Spinal cord (tissue), 10 donors: Measurements from ENCODE around the gene ADARB2. TPM values are rescaled to one million over a fixed set of nuclear protein-coding genes. Genes with fewer than 3 reads are reported as not detected.
"Not testable (repeated sequence)": the region's sequence is repeated elsewhere in the genome, so short reads cannot be mapped to it uniquely, and the experiment has no call there.

Experiments used
- DNase-seq, 6 donors: peaks; one replicate each; pipeline versions ENCODE4 v3.0.0 to v3.0.0-alpha.2; 2013 to 2015; ENCODE audit warnings: low spot score in 6 of 6, low read depth in 4 of 6
- H3K27ac ChIP-seq: one replicate; pipeline ENCODE4 v1.5.1; 2013; ENCODE audit warnings: low read depth, low read length, control low read depth
- H3K27me3 ChIP-seq: one replicate; pipeline ENCODE4 v1.6.1; 2013; ENCODE audit warnings: low read length; ENCODE audit not compliant: control insufficient read depth, insufficient read depth
- H3K36me3 ChIP-seq: one replicate; pipeline ENCODE4 v1.6.1; 2013; ENCODE audit warnings: low read length; ENCODE audit not compliant: control insufficient read depth, insufficient read depth
- H3K4me1 ChIP-seq: one replicate; pipeline ENCODE4 v1.6.1; 2013; ENCODE audit warnings: low read length; ENCODE audit not compliant: control insufficient read depth, insufficient read depth
- H3K4me3 ChIP-seq: one replicate; pipeline ENCODE4 v1.5.1; 2013; ENCODE audit warnings: low read depth, low read length, control low read depth
- H3K9me3 ChIP-seq: one replicate; pipeline ENCODE4 v1.6.1; 2013; ENCODE audit warnings: low read length; ENCODE audit not compliant: control insufficient read depth, insufficient read depth
- WGBS: methylation state at CpG from one replicate; pipeline ENCODE4 v1.1.5; 2013; ENCODE audit warnings: missing lambda C conversion rate; ENCODE audit not compliant: insufficient coverage; 5-methylcytosine and 5-hydroxymethylcytosine counted together
- polyA plus RNA-seq, 2 donors: library from polyadenylated mRNA; unstranded; fragments of 120-200 nt; gene quantifications; one replicate each; pipeline ENCODE4 v1.2.1, GENCODE V29; 2013; ENCODE audit not compliant: insufficient read length in 2 of 2
- total RNA-seq, 2 donors: library from RNA; depleted of rRNA in 1 of 2; stranded (reverse); fragments of 120-200 nt in 1 of 2; fragments of >200 nt in 1 of 2; gene quantifications; one replicate each; pipeline versions ENCODE4 v1.2.3 to v1.2.4, GENCODE V29; 2013 to 2014
- donor health status: healthy.

The ADARB2 gene
- total and polyA plus RNA-seq, 4 donors: 4.1 to 11.2 (median 8.3) TPM

DNA sequence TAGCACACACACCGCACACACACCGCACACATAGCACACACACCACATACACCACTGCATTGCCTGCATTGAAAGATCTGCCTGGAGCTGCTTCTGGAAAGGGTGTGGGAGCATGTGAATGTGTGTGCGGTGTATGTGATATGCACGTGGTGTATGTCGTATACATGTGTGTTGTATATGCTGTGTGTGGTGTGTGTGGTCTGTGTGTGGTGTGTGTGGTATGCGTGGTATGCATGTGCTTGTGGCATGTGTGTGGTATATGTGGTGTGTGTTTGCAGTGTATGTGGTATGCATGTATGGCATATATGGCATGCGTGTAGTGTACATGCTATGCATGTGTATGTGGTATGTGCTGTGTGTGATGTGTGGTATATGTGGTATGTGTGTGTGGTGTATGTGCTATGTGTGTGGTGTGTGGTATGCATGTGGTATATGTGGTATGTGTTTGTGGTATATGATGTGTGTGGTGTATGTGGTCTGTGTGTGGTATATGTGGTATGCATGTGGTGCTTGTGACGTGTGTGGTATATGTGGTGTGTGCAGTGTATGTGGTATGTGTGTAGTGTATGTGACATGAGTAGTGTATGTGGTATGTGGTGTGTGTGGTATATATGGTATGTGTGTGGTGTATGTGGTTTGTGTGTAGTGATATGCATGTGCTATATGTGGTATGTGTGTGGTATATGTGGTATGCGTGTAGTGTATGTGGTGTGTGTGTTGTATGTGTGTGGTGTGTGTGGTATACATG lies 505.0 kb downstream of the ADARB2 start:
- H3K27ac ChIP-seq: no peak overlapping the region

DNA sequence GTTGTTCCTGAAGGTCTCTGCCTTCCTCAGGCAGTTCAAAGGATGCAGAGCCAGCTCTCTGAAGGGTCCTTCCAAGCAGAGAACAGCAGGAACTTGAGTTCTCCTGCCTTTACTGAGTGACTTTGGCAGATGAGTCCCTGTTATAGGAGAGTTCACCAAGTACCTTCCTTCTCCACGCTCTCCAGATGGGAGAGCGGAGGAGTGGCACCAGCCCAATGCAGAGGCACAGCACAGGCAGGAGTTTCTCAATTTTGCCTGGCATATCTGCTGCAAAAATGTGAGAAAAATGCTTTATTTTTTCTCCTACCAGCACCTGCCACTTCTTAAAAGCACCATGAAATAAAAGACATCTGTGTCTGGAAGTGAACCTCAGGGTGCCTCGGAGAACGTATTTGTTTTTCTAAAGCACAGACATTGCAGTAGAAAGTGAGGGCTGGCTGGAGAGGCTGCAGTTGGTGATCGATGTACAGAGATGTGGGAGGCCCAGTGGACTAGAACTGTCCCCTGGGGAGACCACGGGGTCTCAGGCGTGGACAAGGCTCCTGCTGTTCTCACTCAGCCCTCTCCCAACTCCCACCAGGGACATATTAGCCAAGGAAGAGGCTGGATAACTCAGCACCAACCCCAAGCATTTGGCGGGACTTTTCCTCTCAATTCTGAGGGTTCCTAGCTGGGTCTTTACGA lies 506.6 kb downstream of the ADARB2 start:
- peaks cover 15% of the 10 kb centered on the region for H3K4me1 ChIP-seq
- no peak overlapping the region for H3K4me3 ChIP-seq
- no peaks in the 10 kb centered on the region for H3K9me3 ChIP-seq
- H3K27me3 ChIP-seq: no peaks in the 10 kb centered on the region
- no peak overlapping the region for H3K27ac ChIP-seq
- H3K36me3 ChIP-seq: peaks cover 12% of the 10 kb centered on the region
- DNase-seq: peak in 1 of 6 donors; percentile 38
- 68% methylated on average over 4 of the region's 9 CpGs for WGBS

More for the DNA sequence above, 505.0 kb downstream of the ADARB2 start:
- no peaks in the 10 kb centered on the region for H3K27me3 ChIP-seq
- H3K4me3 ChIP-seq: no peak overlapping the region
- 89% methylated on average over 7 of the region's 9 CpGs for WGBS
- H3K36me3 ChIP-seq: peaks cover 12% of the 10 kb centered on the region
- peaks cover 15% of the 10 kb centered on the region for H3K4me1 ChIP-seq
- DNase-seq: no peak
- no peaks in the 10 kb centered on the region for H3K9me3 ChIP-seq

DNA sequence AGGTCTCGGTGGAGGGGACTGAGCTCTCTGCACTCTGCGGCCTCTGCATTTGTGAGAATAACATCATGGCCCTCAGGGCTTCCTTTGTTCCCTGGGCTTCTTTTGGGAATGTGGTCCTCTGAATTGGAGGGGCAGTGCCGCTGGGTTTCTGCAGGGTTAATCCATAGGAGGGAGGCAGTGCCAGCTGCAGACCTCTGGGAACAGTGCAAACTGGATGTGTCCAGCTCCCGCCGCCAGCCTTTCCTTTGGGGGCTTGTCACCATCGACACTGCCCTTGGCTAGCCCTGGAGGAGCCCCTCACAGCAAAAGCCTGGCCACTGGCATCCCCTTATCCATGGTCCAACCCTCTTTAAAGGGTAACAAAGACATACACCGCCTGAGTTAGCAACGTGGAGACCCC lies 507.2 kb downstream of the ADARB2 start:
- Histone ChIP-seq H3K4me1 (peaks cover 15% of the 10 kb centered on the region), H3K4me3 (no peak overlapping the region), H3K27me3 (no peaks in the 10 kb centered on the region), H3K36me3 (peaks cover 12% of the 10 kb centered on the region), H3K9me3 (no peaks in the 10 kb centered on the region), H3K27ac (no peak overlapping the region)
- WGBS: 61% methylated on average over 7 of the region's 8 CpGs
- DNase-seq: no peak

GRCh38 chr10:1229574-1229973 lies 507.8 kb downstream of the ADARB2 start:
- no peak overlapping the region for H3K27ac ChIP-seq
- H3K9me3 ChIP-seq: no peaks in the 10 kb centered on the region
- H3K27me3 ChIP-seq: no peaks in the 10 kb centered on the region
- peaks cover 15% of the 10 kb centered on the region for H3K4me1 ChIP-seq
- H3K36me3 ChIP-seq: peaks cover 12% of the 10 kb centered on the region
- H3K4me3 ChIP-seq: no peak overlapping the region
- WGBS: 94% methylated on average over 10 of the region's 10 CpGs
- no peak for DNase-seq

DNA sequence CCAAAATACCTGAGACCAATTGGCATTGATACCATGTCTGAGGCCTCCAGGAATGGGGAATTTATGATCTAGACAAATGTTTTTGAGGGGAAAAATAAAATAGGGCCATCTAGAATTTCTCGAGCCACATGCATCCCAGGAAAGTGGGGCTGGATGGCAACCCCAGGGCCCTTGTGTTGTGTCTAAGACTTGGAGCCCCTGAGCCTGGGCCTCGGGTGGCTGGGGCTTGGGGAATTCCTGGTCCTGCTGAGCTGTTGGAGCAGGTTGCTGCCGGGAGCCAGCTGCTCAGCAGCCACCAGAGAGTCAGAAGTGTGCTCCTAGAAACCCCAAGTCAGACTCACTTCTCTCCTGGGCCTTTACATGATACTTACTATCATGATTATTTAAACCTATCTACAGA lies 508.2 kb downstream of the ADARB2 start:
- peaks cover 12% of the 10 kb centered on the region for H3K36me3 ChIP-seq
- H3K27ac ChIP-seq: no peak overlapping the region
- DNase-seq: no peak
- no peak overlapping the region for H3K4me3 ChIP-seq
- no peaks in the 10 kb centered on the region for H3K9me3 ChIP-seq
- H3K4me1 ChIP-seq: peaks cover 15% of the 10 kb centered on the region
- WGBS: 61% methylated on average over 3 of the region's 3 CpGs
- H3K27me3 ChIP-seq: no peaks in the 10 kb centered on the region

DNA sequence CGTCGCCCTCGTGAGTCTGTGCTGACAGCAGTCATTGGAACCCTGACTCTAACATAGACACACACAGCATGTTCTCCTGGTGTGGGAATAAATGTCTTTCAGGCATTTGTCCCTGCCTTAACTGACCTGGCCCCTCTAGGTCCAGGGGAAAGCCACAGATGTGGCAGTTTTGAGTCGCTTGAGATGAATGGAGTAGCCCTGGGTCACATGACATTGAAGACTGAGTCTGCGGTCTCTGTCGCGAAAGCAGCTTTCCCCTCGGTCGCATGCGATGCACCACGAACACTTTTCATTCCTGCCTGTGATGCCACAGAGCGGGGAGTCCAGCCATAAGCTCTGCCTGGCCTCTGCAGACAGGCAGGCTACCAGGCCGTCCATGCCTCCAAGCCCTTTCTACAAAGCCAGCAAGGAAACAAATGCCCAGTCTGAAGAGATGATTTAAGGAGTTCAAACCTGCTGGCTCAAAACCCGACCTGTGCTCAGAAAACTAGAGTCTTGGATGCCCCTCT lies 508.8 kb downstream of the ADARB2 start:
- no peaks in the 10 kb centered on the region for H3K9me3 ChIP-seq
- DNase-seq: no peak
- H3K4me1 ChIP-seq: peaks cover 15% of the 10 kb centered on the region
- no peak overlapping the region for H3K4me3 ChIP-seq
- H3K27me3 ChIP-seq: no peaks in the 10 kb centered on the region
- H3K27ac ChIP-seq: no peak overlapping the region
- WGBS: 78% methylated on average over 11 of the region's 14 CpGs
- peaks cover 11% of the 10 kb centered on the region for H3K36me3 ChIP-seq

- Histone ChIP-seq H3K4me1 (peaks cover 15% of the 10 kb centered on the region), H3K36me3 (peaks cover 7% of the 10 kb centered on the region), H3K9me3 (no peaks in the 10 kb centered on the region), H3K27ac (no peak overlapping the region), H3K27me3 (no peaks in the 10 kb centered on the region), H3K4me3 (no peak overlapping the region)
- DNase-seq: peak in 1 of 6 donors; percentile 50
- WGBS: 71% methylated on average over 1 of the region's 9 CpGs
Measured at GRCh38 chr10:1227510-1228402, 509.6 kb downstream of the ADARB2 start.

DNA sequence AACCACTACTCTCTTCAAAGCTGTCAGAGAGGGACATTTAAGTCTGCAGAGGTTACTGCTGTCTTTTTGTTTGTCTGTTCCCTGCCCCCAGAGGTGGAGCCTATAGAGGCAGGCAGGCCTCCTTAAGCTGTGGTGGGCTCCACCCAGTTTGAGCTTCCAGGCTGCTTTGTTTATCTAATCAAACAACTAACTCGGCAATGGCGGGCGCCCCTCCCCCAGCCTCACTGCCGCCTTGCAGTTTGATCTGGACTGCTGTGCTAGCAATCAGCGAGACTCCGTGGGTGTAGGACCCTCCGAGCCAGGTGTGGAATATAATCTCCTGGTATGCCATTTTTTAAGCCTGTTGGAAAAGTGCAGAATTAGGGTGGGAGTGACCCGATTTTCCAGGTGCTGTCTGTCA lies 510.4 kb downstream of the ADARB2 start:
- not testable (repeated sequence) for H3K4me3 ChIP-seq, H3K9me3 ChIP-seq, H3K36me3 ChIP-seq, H3K27ac ChIP-seq, DNase-seq, H3K27me3 ChIP-seq
- WGBS: 75% methylated on average over 5 of the region's 8 CpGs
- H3K4me1 ChIP-seq: peaks cover 15% of the 10 kb centered on the region

GRCh38 chr10:1219874-1220273 lies 517.5 kb downstream of the ADARB2 start:
- H3K36me3 ChIP-seq: peaks cover 27% of the 10 kb centered on the region
- not testable (repeated sequence) for H3K4me1 ChIP-seq, H3K4me3 ChIP-seq, H3K27me3 ChIP-seq, H3K27ac ChIP-seq, H3K9me3 ChIP-seq, DNase-seq
- 0% methylated on average over 1 of the region's 1 CpG for WGBS
